ENCODE data around the gene SMIM32. TPM values are rescaled to one million over a fixed set of nuclear protein-coding genes. Genes with fewer than 3 reads are reported as not detected.

SMIM32 gene
- total RNA-seq, 1 donor from 2014 or later: not detected

- peaks cover 4 to 15% of the 10 kb centered on the region in 2 donors for H3K36me3 ChIP-seq
- H3K4me1 ChIP-seq: no peaks in the 10 kb centered on the region
- DNase-seq (ENCODE audit: low spot score in 2 of 2): no peak
- H3K27me3 ChIP-seq: no peaks in the 10 kb centered on the region
- H3K4me3 ChIP-seq: no peak overlapping the region
- intact Hi-C loops (cut with DNase I): no loop called here
- TF ChIP-seq, protein P1, sequence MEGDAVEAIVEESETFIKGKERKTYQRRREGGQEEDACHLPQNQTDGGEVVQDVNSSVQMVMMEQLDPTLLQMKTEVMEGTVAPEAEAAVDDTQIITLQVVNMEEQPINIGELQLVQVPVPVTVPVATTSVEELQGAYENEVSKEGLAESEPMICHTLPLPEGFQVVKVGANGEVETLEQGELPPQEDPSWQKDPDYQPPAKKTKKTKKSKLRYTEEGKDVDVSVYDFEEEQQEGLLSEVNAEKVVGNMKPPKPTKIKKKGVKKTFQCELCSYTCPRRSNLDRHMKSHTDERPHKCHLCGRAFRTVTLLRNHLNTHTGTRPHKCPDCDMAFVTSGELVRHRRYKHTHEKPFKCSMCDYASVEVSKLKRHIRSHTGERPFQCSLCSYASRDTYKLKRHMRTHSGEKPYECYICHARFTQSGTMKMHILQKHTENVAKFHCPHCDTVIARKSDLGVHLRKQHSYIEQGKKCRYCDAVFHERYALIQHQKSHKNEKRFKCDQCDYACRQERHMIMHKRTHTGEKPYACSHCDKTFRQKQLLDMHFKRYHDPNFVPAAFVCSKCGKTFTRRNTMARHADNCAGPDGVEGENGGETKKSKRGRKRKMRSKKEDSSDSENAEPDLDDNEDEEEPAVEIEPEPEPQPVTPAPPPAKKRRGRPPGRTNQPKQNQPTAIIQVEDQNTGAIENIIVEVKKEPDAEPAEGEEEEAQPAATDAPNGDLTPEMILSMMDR (IDR thresholded peaks at IDR 0.05): no peak
- no peak overlapping the region for H3K27ac ChIP-seq
- H3K9me3 ChIP-seq: no peaks in the 10 kb centered on the region
Observed at GRCh38 chr5:136186796-136187195, 6.2 kb downstream of the SMIM32 start.

- intact Hi-C loops (cut with DNase I): no loop called here
- no peak overlapping the region for H3K27ac ChIP-seq
- no peaks in the 10 kb centered on the region for H3K9me3 ChIP-seq
- H3K4me3 ChIP-seq: no peak overlapping the region
- H3K4me1 ChIP-seq: no peaks in the 10 kb centered on the region
- TF ChIP-seq, protein P1 (IDR thresholded peaks at IDR 0.05): no peak
- no peaks in the 10 kb centered on the region for H3K27me3 ChIP-seq
- no peak for DNase-seq (ENCODE audit: low spot score in 2 of 2)
- peaks cover 4 to 15% of the 10 kb centered on the region in 2 donors for H3K36me3 ChIP-seq
Observed at GRCh38 chr5:136185974-136186665, 6.8 kb downstream of the SMIM32 start.

- intact Hi-C loops (cut with DNase I): no loop called here
- no peak for DNase-seq (ENCODE audit: low spot score in 2 of 2)
- Histone ChIP-seq H3K36me3 (peaks cover 25 to 38% of the 10 kb centered on the region in 2 donors), H3K27me3 (no peaks in the 10 kb centered on the region), H3K4me1 (no peaks in the 10 kb centered on the region), H3K27ac (no peak overlapping the region), H3K4me3 (no peak overlapping the region), H3K9me3 (no peaks in the 10 kb centered on the region)
- TF ChIP-seq, protein P1 (IDR thresholded peaks at IDR 0.05): no peak
Observed at GRCh38 chr5:136182618-136183017, 10.3 kb downstream of the SMIM32 start.

- Histone ChIP-seq H3K36me3 (peaks cover 38 to 40% of the 10 kb centered on the region in 2 donors), H3K27me3 (no peaks in the 10 kb centered on the region), H3K9me3 (no peaks in the 10 kb centered on the region), H3K4me1 (no peaks in the 10 kb centered on the region), H3K27ac (no peak overlapping the region), H3K4me3 (no peak overlapping the region)
- TF ChIP-seq, protein P1 (IDR thresholded peaks at IDR 0.05): peak in 2 of 3 experiments; percentile 36 to 48
- intact Hi-C loops (cut with DNase I): loop anchor here (2.0 kb wide), 1 partner anchor 229 kb away; no protein-coding TSS in a partner anchor
- no peak for DNase-seq (ENCODE audit: low spot score in 2 of 2)
Observed at GRCh38 chr5:136174021-136174659, 18.8 kb downstream of the SMIM32 start.

DNA sequence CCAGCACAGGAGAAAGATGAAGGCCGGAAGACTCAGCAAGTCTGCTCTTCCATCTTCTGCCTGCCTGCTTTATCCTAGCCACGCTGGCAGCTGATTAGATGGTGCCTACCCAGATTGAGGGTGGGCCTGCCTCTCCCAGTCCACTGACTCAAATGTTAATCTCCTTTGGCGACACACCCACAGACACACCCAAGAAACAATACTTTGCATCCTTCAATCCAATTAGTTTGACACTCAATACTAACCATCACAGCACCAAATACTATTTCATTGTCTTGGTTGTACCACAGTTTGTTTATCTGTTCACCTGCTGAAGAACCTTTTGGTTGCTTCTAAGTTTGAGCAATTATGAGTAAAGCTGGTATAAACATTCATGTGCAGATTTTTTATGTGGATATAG lies 23.7 kb downstream of the SMIM32 start:
- no peaks in the 10 kb centered on the region for H3K4me1 ChIP-seq
- H3K36me3 ChIP-seq: peaks cover 11 to 25% of the 10 kb centered on the region in 2 donors
- no peaks in the 10 kb centered on the region for H3K9me3 ChIP-seq
- no peak for DNase-seq (ENCODE audit: low spot score in 2 of 2)
- H3K27ac ChIP-seq: no peak overlapping the region
- intact Hi-C loops (cut with DNase I): no loop called here
- no peaks in the 10 kb centered on the region for H3K27me3 ChIP-seq
- TF ChIP-seq, protein P1 (IDR thresholded peaks at IDR 0.05): no peak
- no peak overlapping the region for H3K4me3 ChIP-seq

Data from ascending aorta (tissue), 2 donors.